ENCODE measurements around the gene OR8H3. TPM values are rescaled to one million over a fixed set of nuclear protein-coding genes. Genes with fewer than 3 reads are reported as not detected.
"Not testable (repeated sequence)": the region's sequence is repeated elsewhere in the genome, so short reads cannot be mapped to it uniquely, and the experiment has no call there.

OR8H3 gene
- total RNA-seq, 4 donors from 2014 or later = not detected

GRCh38 chr11:56140151-56140661 is 18.0 kb downstream of the OR8H3 start, which contains the start of gene OR8J3:
Gene OR8J3 (minus strand): TSS chr11:56140201. CDS start chr11:56137718, 2,483 bp downstream.
- Histone ChIP-seq H3K36me3 (no peaks in the 10 kb centered on the region), H3K27ac (no peak within 1 kb of the TSS), H3K9me3 (no peaks in the 10 kb centered on the region), H3K4me3 (no peak within 1 kb of the TSS), H3K4me1 (no peaks in the 10 kb centered on the region), H3K27me3 (no peaks in the 10 kb centered on the region)
- ATAC-seq (no peak), DNase-seq (no peak)
- intact Hi-C loops (cut with DNase I; ENCODE audit: low total_unique reads) = no loop called here
- in situ Hi-C loops (cut with MboI; ENCODE audit: low sequenced_read_pairs in 4 of 4) = no loop called here
- no peak for TF ChIP-seq CTCF (IDR thresholded peaks at IDR 0.05 in 4 of 5, conservative IDR thresholded peaks at IDR 0.05 in 1 of 5)
- no peak for TF ChIP-seq POLR2A (IDR thresholded peaks at IDR 0.05)

- H3K27me3 ChIP-seq; intact Hi-C loops (cut with DNase I; ENCODE audit: low total_unique reads); DNase-seq; in situ Hi-C loops (cut with MboI; ENCODE audit: low sequenced_read_pairs in 4 of 4); H3K36me3 ChIP-seq; H3K9me3 ChIP-seq; H3K4me3 ChIP-seq; ATAC-seq; H3K27ac ChIP-seq; H3K4me1 ChIP-seq: not testable (repeated sequence)
These were observed 21.5 kb downstream of the OR8H3 start for GRCh38 chr11:56143681-56144080.

GRCh38 chr11:56151376-56151775 is 29.2 kb downstream of the OR8H3 start:
- H3K9me3 ChIP-seq = no peaks in the 10 kb centered on the region
- in situ Hi-C loops (cut with MboI; ENCODE audit: low sequenced_read_pairs in 4 of 4) = no loop called here
- intact Hi-C loops (cut with DNase I; ENCODE audit: low total_unique reads) = no loop called here

GRCh38 chr11:56152333-56152732 is 30.2 kb downstream of the OR8H3 start:
- in situ Hi-C loops (cut with MboI; ENCODE audit: low sequenced_read_pairs in 4 of 4) = no loop called here
- no peaks in the 10 kb centered on the region for H3K4me1 ChIP-seq

More at GRCh38 chr11:56151376-56151775, 29.2 kb downstream of the OR8H3 start:
- no peak for TF ChIP-seq POLR2A (IDR thresholded peaks at IDR 0.05)
- TF ChIP-seq CTCF (IDR thresholded peaks at IDR 0.05 in 4 of 5, conservative IDR thresholded peaks at IDR 0.05 in 1 of 5) = no peak
- Histone ChIP-seq H3K4me1 (no peaks in the 10 kb centered on the region), H3K27me3 (no peaks in the 10 kb centered on the region), H3K36me3 (no peaks in the 10 kb centered on the region), H3K27ac (no peak overlapping the region), H3K4me3 (no peak overlapping the region)
- no peak for DNase-seq
- no peak for ATAC-seq

GRCh38 chr11:56160217-56160616 is 38.0 kb downstream of the OR8H3 start, which contains the start of gene OR8K5:
Gene OR8K5 (minus strand): TSS chr11:56160317. CDS start chr11:56160317, 0 bp downstream.
- TF ChIP-seq CTCF (IDR thresholded peaks at IDR 0.05 in 4 of 5, conservative IDR thresholded peaks at IDR 0.05 in 1 of 5) (no peak), POLR2A (IDR thresholded peaks at IDR 0.05) (no peak)
- no peaks in the 10 kb centered on the region for H3K4me1 ChIP-seq
- intact Hi-C loops (cut with DNase I; ENCODE audit: low total_unique reads) = no loop called here
- no peak for DNase-seq
- ATAC-seq = no peak
- in situ Hi-C loops (cut with MboI; ENCODE audit: low sequenced_read_pairs in 4 of 4) = no loop called here
- no peaks in the 10 kb centered on the region for H3K36me3 ChIP-seq
- no peak within 1 kb of the TSS for H3K27ac ChIP-seq
- no peaks in the 10 kb centered on the region for H3K9me3 ChIP-seq
- H3K4me3 ChIP-seq = no peak within 1 kb of the TSS
- H3K27me3 ChIP-seq = no peaks in the 10 kb centered on the region

More at GRCh38 chr11:56152333-56152732, 30.2 kb downstream of the OR8H3 start:
- no peaks in the 10 kb centered on the region for H3K9me3 ChIP-seq
- intact Hi-C loops (cut with DNase I; ENCODE audit: low total_unique reads) = no loop called here
- no peak for ATAC-seq
- no peak overlapping the region for H3K27ac ChIP-seq
- DNase-seq = no peak
- TF ChIP-seq POLR2A (IDR thresholded peaks at IDR 0.05) (no peak), CTCF (IDR thresholded peaks at IDR 0.05 in 4 of 5, conservative IDR thresholded peaks at IDR 0.05 in 1 of 5) (no peak)
- no peaks in the 10 kb centered on the region for H3K27me3 ChIP-seq
- H3K4me3 ChIP-seq = no peak overlapping the region
- H3K36me3 ChIP-seq = no peaks in the 10 kb centered on the region
